HUES6 (cell line): ENCODE data around the gene UGCG.

Source experiments
- H3K27ac ChIP-seq: 2 replicates; pipeline ENCODE4 v1.7.0; 2013; ENCODE audit warnings: low read depth, mild to moderate bottlenecking, low read length, inconsistent platforms
- H3K27me3 ChIP-seq: 2 replicates; pipeline ENCODE4 v1.6.1; 2013; ENCODE audit warnings: low read length; ENCODE audit not compliant: control insufficient read depth, insufficient read depth
- H3K36me3 ChIP-seq: 2 replicates; pipeline ENCODE4 v1.6.1; 2013; ENCODE audit warnings: low read length; ENCODE audit not compliant: control insufficient read depth, insufficient read depth
- H3K4me1 ChIP-seq: 2 replicates; pipeline ENCODE4 v1.6.1; 2013; ENCODE audit warnings: low read length; ENCODE audit not compliant: control insufficient read depth, insufficient read depth
- H3K4me3 ChIP-seq: 2 replicates; pipeline ENCODE4 v1.5.1; 2013; ENCODE audit warnings: low read depth, low read length
- H3K9ac ChIP-seq: one replicate; pipeline ENCODE4 v1.6.1; 2013; ENCODE audit warnings: mild to moderate bottlenecking, low read length
- H3K9me3 ChIP-seq: 2 replicates; pipeline ENCODE4 v1.6.1; 2013; ENCODE audit warnings: low read depth, low read length; ENCODE audit not compliant: control insufficient read depth, insufficient read depth

Gene UGCG

DNA sequence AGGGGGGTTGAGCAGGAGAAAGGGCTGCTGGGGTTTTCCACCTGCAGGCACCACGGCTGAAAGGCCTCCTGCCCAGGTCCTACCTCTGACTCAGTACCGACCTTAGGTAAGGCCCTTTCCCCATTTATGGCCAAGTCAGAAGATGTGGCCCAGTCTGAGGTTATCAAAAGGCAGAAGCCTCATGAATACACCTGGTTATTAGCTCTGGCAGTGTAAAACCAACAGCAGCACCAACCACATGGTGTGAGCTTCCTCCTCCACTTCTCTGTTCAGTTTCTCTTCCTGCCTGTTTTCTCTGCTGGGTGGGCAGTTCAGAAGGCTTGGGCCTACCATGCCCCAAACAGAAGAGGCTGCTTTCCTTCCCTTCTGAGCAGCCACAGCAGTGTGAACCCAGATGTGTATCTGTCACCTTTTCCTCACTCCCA is 86.9 kb downstream of the UGCG start:
- no peaks in the 10 kb centered on the region for H3K9me3 ChIP-seq
- no peak overlapping the region for H3K4me3 ChIP-seq
- H3K27me3 ChIP-seq: no peaks in the 10 kb centered on the region
- H3K36me3 ChIP-seq: no peaks in the 10 kb centered on the region
- H3K9ac ChIP-seq: no peak overlapping the region
- H3K4me1 ChIP-seq: no peaks in the 10 kb centered on the region
- no peak overlapping the region for H3K27ac ChIP-seq

GRCh38 chr9:111984086-111984802 is 87.6 kb downstream of the UGCG start:
- H3K27me3 ChIP-seq: no peaks in the 10 kb centered on the region
- H3K4me3 ChIP-seq: no peak overlapping the region
- H3K36me3 ChIP-seq: no peaks in the 10 kb centered on the region
- H3K9ac ChIP-seq: no peak overlapping the region
- no peak overlapping the region for H3K27ac ChIP-seq
- H3K9me3 ChIP-seq: no peaks in the 10 kb centered on the region
- no peaks in the 10 kb centered on the region for H3K4me1 ChIP-seq
